Bronchial epithelial cell (primary cell): Measurements from ENCODE around the gene CDCA8. TPM values are rescaled to one million over a fixed set of nuclear protein-coding genes. Genes with fewer than 3 reads are reported as not detected.

Experiments
- DNase-seq: peaks from one replicate; pipeline ENCODE4 v3.0.0-alpha.2; 2010; ENCODE audit warnings: low read depth
- FAIRE-seq: peaks from 2 replicates; lab custom pipeline; 2011; peaks lifted over from hg19 to GRCh38; lab: Jason Lieb, UNC
- H3K27me3 ChIP-seq: 2 replicates; pipeline ENCODE4 v1.5.1; 2011; ENCODE audit warnings: low read length; ENCODE audit not compliant: control insufficient read depth, insufficient read depth
- H3K36me3 ChIP-seq: 2 replicates; pipeline ENCODE4 v1.5.1; 2011; ENCODE audit warnings: low read length; ENCODE audit not compliant: control insufficient read depth, insufficient read depth
- H3K4me3 ChIP-seq: 2 replicates; pipeline ENCODE4 v1.5.1; 2011; ENCODE audit warnings: mild to moderate bottlenecking, low read depth, low read length, control low read depth
- total RNA-seq: library from RNA; depleted of rRNA; stranded (reverse); fragments of >200 nt; gene quantifications from 2 replicates; pipeline ENCODE4 v1.2.1, GENCODE V29; 2014
- TF ChIP-seq, protein P1 (sequence below): IDR thresholded peaks from 2 replicates; pipeline ENCODE4 v1.5.1; 2011; ENCODE audit warnings: mild to moderate bottlenecking, moderate library complexity, low read length, control low read depth, inconsistent platforms; ENCODE audit not compliant: insufficient read depth, severe bottlenecking

The CDCA8 gene
- total RNA-seq, 1 donor from 2014 or later: 0.26 TPM

DNA sequence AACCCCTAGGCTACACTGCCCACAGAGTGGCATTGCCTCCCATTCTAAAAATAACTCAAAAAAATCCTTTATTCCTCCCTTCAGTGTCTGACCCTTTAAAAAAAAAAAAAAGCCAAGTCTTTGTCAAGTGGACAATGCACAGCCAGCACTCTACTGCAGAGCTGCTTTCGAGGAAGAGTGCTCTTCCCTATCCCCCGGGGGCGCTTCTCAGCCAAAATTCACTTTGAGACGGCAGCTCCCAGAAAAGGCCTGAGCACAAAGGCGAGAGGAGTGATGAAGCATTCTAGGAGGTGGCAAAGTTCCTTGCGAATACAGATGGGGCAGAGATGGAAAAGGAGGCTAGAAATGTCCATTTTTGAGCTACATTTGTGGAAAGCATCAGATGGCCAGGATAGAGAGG, 49.3 kb downstream of the CDCA8 start:
- no peaks in the 10 kb centered on the region for H3K27me3 ChIP-seq
- TF ChIP-seq, protein P1, sequence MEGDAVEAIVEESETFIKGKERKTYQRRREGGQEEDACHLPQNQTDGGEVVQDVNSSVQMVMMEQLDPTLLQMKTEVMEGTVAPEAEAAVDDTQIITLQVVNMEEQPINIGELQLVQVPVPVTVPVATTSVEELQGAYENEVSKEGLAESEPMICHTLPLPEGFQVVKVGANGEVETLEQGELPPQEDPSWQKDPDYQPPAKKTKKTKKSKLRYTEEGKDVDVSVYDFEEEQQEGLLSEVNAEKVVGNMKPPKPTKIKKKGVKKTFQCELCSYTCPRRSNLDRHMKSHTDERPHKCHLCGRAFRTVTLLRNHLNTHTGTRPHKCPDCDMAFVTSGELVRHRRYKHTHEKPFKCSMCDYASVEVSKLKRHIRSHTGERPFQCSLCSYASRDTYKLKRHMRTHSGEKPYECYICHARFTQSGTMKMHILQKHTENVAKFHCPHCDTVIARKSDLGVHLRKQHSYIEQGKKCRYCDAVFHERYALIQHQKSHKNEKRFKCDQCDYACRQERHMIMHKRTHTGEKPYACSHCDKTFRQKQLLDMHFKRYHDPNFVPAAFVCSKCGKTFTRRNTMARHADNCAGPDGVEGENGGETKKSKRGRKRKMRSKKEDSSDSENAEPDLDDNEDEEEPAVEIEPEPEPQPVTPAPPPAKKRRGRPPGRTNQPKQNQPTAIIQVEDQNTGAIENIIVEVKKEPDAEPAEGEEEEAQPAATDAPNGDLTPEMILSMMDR: no peak
- no peak overlapping the region for H3K4me3 ChIP-seq
- DNase-seq (no peak), FAIRE-seq (no peak)
- no peaks in the 10 kb centered on the region for H3K36me3 ChIP-seq

DNA sequence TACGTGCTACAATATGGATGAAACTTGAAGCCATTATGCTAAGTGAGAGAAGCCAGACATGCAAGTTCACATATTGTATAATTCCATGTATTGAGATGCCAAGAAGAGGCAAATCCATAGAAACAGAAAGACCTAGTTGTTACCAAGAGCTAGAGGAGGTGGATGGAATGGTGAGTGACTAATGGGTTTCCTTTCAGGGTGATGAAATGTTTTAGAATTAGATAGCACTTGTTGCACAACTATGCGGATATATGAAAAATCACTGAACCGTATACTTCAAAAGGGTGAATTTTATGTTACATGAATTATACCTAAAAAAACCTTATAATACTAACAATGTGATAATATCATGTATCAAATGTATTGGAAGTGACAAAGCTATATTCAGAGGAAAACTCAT, 54.5 kb downstream of the CDCA8 start:
- peak; percentile 35 for DNase-seq
- Histone ChIP-seq H3K36me3 (no peaks in the 10 kb centered on the region), H3K4me3 (no peak overlapping the region), H3K27me3 (peaks cover 1% of the 10 kb centered on the region)
- TF ChIP-seq, protein P1: no peak
- FAIRE-seq: peak; percentile 60

GRCh38 chr1:37748565-37748964, 56.2 kb downstream of the CDCA8 start:
- Histone ChIP-seq H3K27me3 (peaks cover 8% of the 10 kb centered on the region), H3K36me3 (no peaks in the 10 kb centered on the region), H3K4me3 (no peak overlapping the region)
- DNase-seq (no peak), FAIRE-seq (no peak)
- TF ChIP-seq, protein P1: no peak

GRCh38 chr1:37752213-37752582, 59.9 kb downstream of the CDCA8 start:
- Histone ChIP-seq H3K27me3 (peaks cover 19% of the 10 kb centered on the region), H3K36me3 (no peaks in the 10 kb centered on the region), H3K4me3 (no peak overlapping the region)
- TF ChIP-seq, protein P1: no peak
- DNase-seq (no peak), FAIRE-seq (no peak)

DNA sequence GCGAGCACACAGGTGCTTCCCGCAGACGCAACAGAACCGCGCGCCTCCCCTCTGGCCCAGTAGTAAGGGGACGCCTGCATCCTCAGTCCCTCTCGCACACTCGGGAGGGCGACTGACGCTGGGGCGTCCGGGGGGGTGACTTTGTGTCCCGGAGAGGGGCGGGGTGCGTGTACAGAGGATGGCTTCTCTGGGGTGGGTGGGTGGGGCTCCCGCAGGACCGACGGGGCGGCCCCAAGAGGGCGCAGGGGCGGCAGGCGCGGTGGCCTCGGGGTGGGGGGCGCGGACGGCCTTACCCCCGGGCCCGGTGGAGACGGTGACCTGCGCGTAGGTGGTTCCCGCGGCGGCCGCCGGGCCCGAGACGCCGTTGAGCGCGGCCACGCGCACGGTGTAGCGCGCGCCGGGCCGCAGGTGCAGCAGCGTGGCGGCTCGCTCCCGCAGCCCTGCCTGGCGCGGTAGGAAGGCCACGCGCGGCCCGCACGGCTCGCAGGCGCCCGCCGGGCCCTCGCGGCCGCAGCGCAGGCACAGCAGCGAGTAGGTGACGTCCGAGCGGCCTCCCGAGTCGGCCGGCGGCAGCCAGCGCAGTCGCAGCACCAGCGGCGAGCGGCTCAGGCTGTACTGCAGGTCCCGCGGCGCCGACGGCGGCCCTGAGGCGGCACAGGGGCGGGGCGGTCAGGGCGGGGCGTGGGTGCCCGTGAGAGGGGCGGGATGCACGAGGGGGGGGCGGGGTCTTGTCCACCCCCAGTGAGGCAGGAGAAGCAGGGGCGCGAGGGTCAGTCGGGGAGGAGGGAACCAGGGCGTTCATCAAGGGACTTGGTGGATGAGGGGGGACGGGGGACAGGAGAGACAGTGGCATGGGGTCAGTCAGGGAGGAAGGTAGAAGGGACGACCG, 60.5 kb downstream of the CDCA8 start:
- Histone ChIP-seq H3K27me3 (peaks cover 20% of the 10 kb centered on the region), H3K4me3 (peak overlapping the region; percentile 17), H3K36me3 (no peaks in the 10 kb centered on the region)
- DNase-seq: no peak
- FAIRE-seq: no peak
- TF ChIP-seq, protein P1: no peak
